ENCODE results near the gene ASB6. TPM values are rescaled to one million over a fixed set of nuclear protein-coding genes. Genes with fewer than 3 reads are reported as not detected.
A peak's percentile ranks its signal among the peaks of the same experiment; 100 is the strongest.

The ASB6 gene
- total and polyA plus RNA-seq, 2 of the 13 experiments (the other 11 are each of a cell fraction or from before 2014, with no cell fraction given), result 8.2 to 8.4 TPM

DNA sequence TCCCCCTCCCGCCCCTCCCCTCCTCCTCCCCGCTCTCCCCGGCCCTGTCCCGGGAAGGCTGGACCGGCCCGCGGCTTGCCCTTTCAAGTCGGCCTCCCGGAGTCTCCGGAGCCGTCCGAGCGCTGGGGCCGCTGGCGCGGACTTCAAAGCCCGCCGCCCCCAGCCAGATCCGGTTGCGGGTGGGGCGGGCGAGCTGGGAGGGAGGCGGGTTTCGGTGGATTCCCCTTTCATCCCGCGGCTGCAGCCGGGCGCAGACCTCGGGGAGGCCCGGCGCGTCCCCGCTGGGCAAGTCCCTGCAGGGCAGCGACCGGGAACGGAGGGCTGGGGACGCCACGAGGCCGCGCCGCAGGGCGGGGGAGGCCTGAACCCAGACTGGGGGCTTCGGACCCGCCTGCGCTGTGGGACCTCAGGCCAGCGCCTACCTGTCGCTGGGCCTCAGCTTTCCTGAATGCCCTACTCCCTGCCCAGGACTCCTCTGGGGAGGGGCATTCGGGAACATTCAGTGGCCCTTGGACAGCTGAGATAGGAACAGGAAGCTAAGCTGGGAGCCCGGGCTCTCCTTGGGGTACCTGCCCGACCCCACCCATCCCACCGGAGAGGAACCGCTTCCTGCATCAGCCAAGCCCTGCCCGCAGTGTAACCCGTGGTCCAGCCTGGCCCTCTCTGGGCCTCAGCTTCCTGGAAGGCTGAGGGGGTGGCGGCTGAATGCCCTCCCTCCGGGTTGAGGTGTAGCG lies 44.4 kb downstream of the ASB6 start (continued):
- TF ChIP-seq NPAS2 (CRISPR knock-in tag; IDR thresholded peaks at IDR 0.05; ENCODE audit: borderline replicate concordance) (no peak), ZNF768 (CRISPR knock-in tag; IDR thresholded peaks at IDR 0.05) (peak; percentile 97), NFRKB (IDR thresholded peaks at IDR 0.05) (no peak), ZNF674 (CRISPR knock-in tag; IDR thresholded peaks at IDR 0.05; ENCODE audit: low read depth) (0 out of 2 replicates have a peak, but pooled peaks have one; percentile 10), SKI (IDR thresholded peaks at IDR 0.05; ENCODE audit: partially characterized antibody) (peak; percentile 93), NFYC (CRISPR knock-in tag; IDR thresholded peaks at IDR 0.05) (no peak), ZNF780A (CRISPR knock-in tag; IDR thresholded peaks at IDR 0.05) (peak; percentile 49; the same call in 1 of the 2 replicates), ATAD3A (CRISPR knock-in tag; IDR thresholded peaks at IDR 0.05) (no peak), ZNF253 (CRISPR knock-in tag; IDR thresholded peaks at IDR 0.05; ENCODE audit: borderline replicate concordance) (no peak), SYNCRIP (IDR thresholded peaks at IDR 0.05; ENCODE audit: insufficient read depth, low read depth, low read length) (no peak), GTF3A (CRISPR knock-in tag; conservative IDR thresholded peaks at IDR 0.05) (0 out of 2 replicates have a peak, but pooled peaks have one; percentile 67), JUN (CRISPR knock-in tag; IDR thresholded peaks at IDR 0.05) (peak; percentile 46; the same call in 1 of the 2 replicates), ZNF552 (CRISPR knock-in tag; IDR thresholded peaks at IDR 0.05; ENCODE audit: borderline replicate concordance) (peak; percentile 55), KDM3A (CRISPR knock-in tag; IDR thresholded peaks at IDR 0.05; ENCODE audit: low read depth) (peak; percentile 93; the same call in 1 of the 2 replicates), MYNN (CRISPR knock-in tag; IDR thresholded peaks at IDR 0.05; ENCODE audit: low read depth) (no peak; the same call in 1 of the 2 replicates), SOX13 (IDR thresholded peaks at IDR 0.05) (no peak; the same call in 1 of the 2 replicates), SOX13 (CRISPR knock-in tag; conservative IDR thresholded peaks at IDR 0.05 in 1 of 2, IDR thresholded peaks at IDR 0.05 in 1 of 2) (peak in 1 of 2 experiments; percentile 86; a peak in 2 of 4 replicates), TBL1XR1 (IDR thresholded peaks at IDR 0.05; ENCODE audit: borderline replicate concordance, low read length, partially characterized antibody) (peak; percentile 11), HMG20A (CRISPR knock-in tag; IDR thresholded peaks at IDR 0.05; ENCODE audit: borderline replicate concordance) (peak; percentile 87; the same call in 1 of the 2 replicates), SMAD1 (CRISPR knock-in tag; IDR thresholded peaks at IDR 0.05; ENCODE audit: borderline replicate concordance, low read depth) (no peak)
- TF ChIP-seq, protein P1, sequence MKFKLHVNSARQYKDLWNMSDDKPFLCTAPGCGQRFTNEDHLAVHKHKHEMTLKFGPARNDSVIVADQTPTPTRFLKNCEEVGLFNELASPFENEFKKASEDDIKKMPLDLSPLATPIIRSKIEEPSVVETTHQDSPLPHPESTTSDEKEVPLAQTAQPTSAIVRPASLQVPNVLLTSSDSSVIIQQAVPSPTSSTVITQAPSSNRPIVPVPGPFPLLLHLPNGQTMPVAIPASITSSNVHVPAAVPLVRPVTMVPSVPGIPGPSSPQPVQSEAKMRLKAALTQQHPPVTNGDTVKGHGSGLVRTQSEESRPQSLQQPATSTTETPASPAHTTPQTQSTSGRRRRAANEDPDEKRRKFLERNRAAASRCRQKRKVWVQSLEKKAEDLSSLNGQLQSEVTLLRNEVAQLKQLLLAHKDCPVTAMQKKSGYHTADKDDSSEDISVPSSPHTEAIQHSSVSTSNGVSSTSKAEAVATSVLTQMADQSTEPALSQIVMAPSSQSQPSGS (CRISPR knock-in tag; IDR thresholded peaks at IDR 0.05), result peak; percentile 56; the same call in 1 of the 2 replicates
- TF ChIP-seq, protein P2, sequence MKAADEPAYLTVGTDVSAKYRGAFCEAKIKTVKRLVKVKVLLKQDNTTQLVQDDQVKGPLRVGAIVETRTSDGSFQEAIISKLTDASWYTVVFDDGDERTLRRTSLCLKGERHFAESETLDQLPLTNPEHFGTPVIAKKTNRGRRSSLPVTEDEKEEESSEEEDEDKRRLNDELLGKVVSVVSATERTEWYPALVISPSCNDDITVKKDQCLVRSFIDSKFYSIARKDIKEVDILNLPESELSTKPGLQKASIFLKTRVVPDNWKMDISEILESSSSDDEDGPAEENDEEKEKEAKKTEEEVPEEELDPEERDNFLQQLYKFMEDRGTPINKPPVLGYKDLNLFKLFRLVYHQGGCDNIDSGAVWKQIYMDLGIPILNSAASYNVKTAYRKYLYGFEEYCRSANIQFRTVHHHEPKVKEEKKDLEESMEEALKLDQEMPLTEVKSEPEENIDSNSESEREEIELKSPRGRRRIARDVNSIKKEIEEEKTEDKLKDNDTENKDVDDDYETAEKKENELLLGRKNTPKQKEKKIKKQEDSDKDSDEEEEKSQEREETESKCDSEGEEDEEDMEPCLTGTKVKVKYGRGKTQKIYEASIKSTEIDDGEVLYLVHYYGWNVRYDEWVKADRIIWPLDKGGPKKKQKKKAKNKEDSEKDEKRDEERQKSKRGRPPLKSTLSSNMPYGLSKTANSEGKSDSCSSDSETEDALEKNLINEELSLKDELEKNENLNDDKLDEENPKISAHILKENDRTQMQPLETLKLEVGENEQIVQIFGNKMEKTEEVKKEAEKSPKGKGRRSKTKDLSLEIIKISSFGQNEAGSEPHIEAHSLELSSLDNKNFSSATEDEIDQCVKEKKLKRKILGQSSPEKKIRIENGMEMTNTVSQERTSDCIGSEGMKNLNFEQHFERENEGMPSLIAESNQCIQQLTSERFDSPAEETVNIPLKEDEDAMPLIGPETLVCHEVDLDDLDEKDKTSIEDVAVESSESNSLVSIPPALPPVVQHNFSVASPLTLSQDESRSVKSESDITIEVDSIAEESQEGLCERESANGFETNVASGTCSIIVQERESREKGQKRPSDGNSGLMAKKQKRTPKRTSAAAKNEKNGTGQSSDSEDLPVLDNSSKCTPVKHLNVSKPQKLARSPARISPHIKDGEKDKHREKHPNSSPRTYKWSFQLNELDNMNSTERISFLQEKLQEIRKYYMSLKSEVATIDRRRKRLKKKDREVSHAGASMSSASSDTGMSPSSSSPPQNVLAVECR (CRISPR knock-in tag; IDR thresholded peaks at IDR 0.05; ENCODE audit: borderline replicate concordance), result peak; percentile 62; the same call in 1 of the 2 replicates
- TF ChIP-seq, protein P3, sequence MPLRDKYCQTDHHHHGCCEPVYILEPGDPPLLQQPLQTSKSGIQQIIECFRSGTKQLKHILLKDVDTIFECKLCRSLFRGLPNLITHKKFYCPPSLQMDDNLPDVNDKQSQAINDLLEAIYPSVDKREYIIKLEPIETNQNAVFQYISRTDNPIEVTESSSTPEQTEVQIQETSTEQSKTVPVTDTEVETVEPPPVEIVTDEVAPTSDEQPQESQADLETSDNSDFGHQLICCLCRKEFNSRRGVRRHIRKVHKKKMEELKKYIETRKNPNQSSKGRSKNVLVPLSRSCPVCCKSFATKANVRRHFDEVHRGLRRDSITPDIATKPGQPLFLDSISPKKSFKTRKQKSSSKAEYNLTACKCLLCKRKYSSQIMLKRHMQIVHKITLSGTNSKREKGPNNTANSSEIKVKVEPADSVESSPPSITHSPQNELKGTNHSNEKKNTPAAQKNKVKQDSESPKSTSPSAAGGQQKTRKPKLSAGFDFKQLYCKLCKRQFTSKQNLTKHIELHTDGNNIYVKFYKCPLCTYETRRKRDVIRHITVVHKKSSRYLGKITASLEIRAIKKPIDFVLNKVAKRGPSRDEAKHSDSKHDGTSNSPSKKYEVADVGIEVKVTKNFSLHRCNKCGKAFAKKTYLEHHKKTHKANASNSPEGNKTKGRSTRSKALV (CRISPR knock-in tag; IDR thresholded peaks at IDR 0.05), result peak; percentile 68; the same call in 1 of the 2 replicates
